ENCODE measurements around the gene DLG2. TPM values are rescaled to one million over a fixed set of nuclear protein-coding genes. Genes with fewer than 3 reads are reported as not detected.

Gene DLG2
- total RNA-seq, 1 donor from 2014 or later = 0.51 TPM

- no peak for DNase-seq (ENCODE audit: low read depth in 2 of 2)
These were observed 945.7 kb downstream of the DLG2 start for GRCh38 chr11:84681456-84681855.

GRCh38 chr11:84675396-84676025 lies 951.6 kb downstream of the DLG2 start:
- no peak for DNase-seq (ENCODE audit: low read depth in 2 of 2)

- no peak for DNase-seq (ENCODE audit: low read depth in 2 of 2)
These were observed 953.4 kb downstream of the DLG2 start for GRCh38 chr11:84673753-84674152.

GRCh38 chr11:84671325-84671999 lies 955.7 kb downstream of the DLG2 start:
- no peak for DNase-seq (ENCODE audit: low read depth in 2 of 2)

GRCh38 chr11:84663731-84664130 lies 963.4 kb downstream of the DLG2 start:
- DNase-seq (ENCODE audit: low read depth in 2 of 2) = no peak

GRCh38 chr11:84660257-84660977 lies 966.7 kb downstream of the DLG2 start:
- DNase-seq (ENCODE audit: low read depth in 2 of 2) = no peak

- DNase-seq (ENCODE audit: low read depth in 2 of 2) = no peak
These were observed 971.4 kb downstream of the DLG2 start for GRCh38 chr11:84655712-84656111.

- no peak for DNase-seq (ENCODE audit: low read depth in 2 of 2)
These were observed 978.7 kb downstream of the DLG2 start for GRCh38 chr11:84648471-84648870.

- no peak for DNase-seq (ENCODE audit: low read depth in 2 of 2)
These were observed 981.0 kb downstream of the DLG2 start for GRCh38 chr11:84645988-84646694.

- no peak for DNase-seq (ENCODE audit: low read depth in 2 of 2)
These were observed 984.6 kb downstream of the DLG2 start for GRCh38 chr11:84642500-84642899.

- no peak for DNase-seq (ENCODE audit: low read depth in 2 of 2)
These were observed 992.8 kb downstream of the DLG2 start for GRCh38 chr11:84634309-84634708.

GRCh38 chr11:84628871-84629620 lies 998.1 kb downstream of the DLG2 start:
- DNase-seq (ENCODE audit: low read depth in 2 of 2) = no peak

- no peak for DNase-seq (ENCODE audit: low read depth in 2 of 2)
These were observed 1000.9 kb downstream of the DLG2 start for GRCh38 chr11:84626256-84626655.

- no peak for DNase-seq (ENCODE audit: low read depth in 2 of 2)
These were observed 1014.5 kb downstream of the DLG2 start for GRCh38 chr11:84612645-84613044.

GRCh38 chr11:84608837-84609196 lies 1018.3 kb downstream of the DLG2 start:
- no peak for DNase-seq (ENCODE audit: low read depth in 2 of 2)

GRCh38 chr11:84607975-84608836 lies 1018.9 kb downstream of the DLG2 start:
- DNase-seq (ENCODE audit: low read depth in 2 of 2) = no peak

- DNase-seq (ENCODE audit: low read depth in 2 of 2) = no peak
These were observed 1032.5 kb downstream of the DLG2 start for GRCh38 chr11:84594602-84595001.

- DNase-seq (ENCODE audit: low read depth in 2 of 2) = no peak
These were observed 1037.0 kb downstream of the DLG2 start for GRCh38 chr11:84590106-84590505.

GRCh38 chr11:84588131-84588829 lies 1038.9 kb downstream of the DLG2 start:
- DNase-seq (ENCODE audit: low read depth in 2 of 2) = no peak

GRCh38 chr11:84583106-84583505 lies 1044.0 kb downstream of the DLG2 start:
- no peak for DNase-seq (ENCODE audit: low read depth in 2 of 2)

Measured in dermis microvascular lymphatic vessel endothelial cell (primary cell).